PFSK-1 (cell line): ENCODE measurements around the gene SYVN1.

Experiments used
- FOXP2 ChIP-seq: optimal IDR thresholded peaks from 2 replicates; pipeline ENCODE3; 2011; ENCODE audit warnings: borderline replicate concordance, control low read depth, inconsistent platforms; ENCODE audit not compliant: insufficient read depth; ENCODE audit errors: extremely low read length, extremely low read depth
- POLR2AphosphoS5 ChIP-seq: IDR thresholded peaks from 2 replicates; pipeline ENCODE4 v1.6.1; 2012; ENCODE audit warnings: low read depth, mild to moderate bottlenecking, control low read depth, low read length, moderate library complexity
- REST ChIP-seq, 2 experiments: IDR thresholded peaks; 2 replicates each; pipeline versions ENCODE4 v1.6.1 to v1.8.0; 2011 to 2012; ENCODE audit warnings: low read depth in 2 of 2, low read length in 2 of 2, control low read depth in 1 of 2, inconsistent platforms in 1 of 2, mild to moderate bottlenecking in 1 of 2, moderate library complexity in 1 of 2; ENCODE audit not compliant: insufficient read depth in 1 of 2
- SIN3A ChIP-seq: IDR thresholded peaks from 2 replicates; pipeline ENCODE4 v1.6.1; 2012; ENCODE audit warnings: mild to moderate bottlenecking, low read length, moderate library complexity, borderline replicate concordance; ENCODE audit not compliant: insufficient read depth
- TAF1 ChIP-seq: IDR thresholded peaks from 2 replicates; pipeline ENCODE4 v1.6.1; 2012; ENCODE audit warnings: low read length, control low read depth, borderline replicate concordance; ENCODE audit not compliant: insufficient read depth

Gene SYVN1

GRCh38 chr11:65150509-65151299 is 16.4 kb upstream of the SYVN1 start:
- no peak for TF ChIP-seq SIN3A
- no peak for TF ChIP-seq FOXP2
- no peak for TF ChIP-seq REST (IDR thresholded peaks at IDR 0.05; ENCODE audit: insufficient read depth in 1 of 2, low read depth in 2 of 2, low read length in 2 of 2)
- TF ChIP-seq TAF1 = no peak
- TF ChIP-seq POLR2AphosphoS5 = no peak

GRCh38 chr11:65148657-65149056 is 14.3 kb upstream of the SYVN1 start:
- no peak for TF ChIP-seq REST (IDR thresholded peaks at IDR 0.05; ENCODE audit: insufficient read depth in 1 of 2, low read depth in 2 of 2, low read length in 2 of 2)
- no peak for TF ChIP-seq SIN3A
- no peak for TF ChIP-seq FOXP2
- TF ChIP-seq TAF1 = no peak
- TF ChIP-seq POLR2AphosphoS5 = no peak

- no peak for TF ChIP-seq FOXP2
- TF ChIP-seq SIN3A = no peak
- TF ChIP-seq TAF1 = no peak
- TF ChIP-seq POLR2AphosphoS5 = no peak
- no peak for TF ChIP-seq REST (IDR thresholded peaks at IDR 0.05; ENCODE audit: insufficient read depth in 1 of 2, low read depth in 2 of 2, low read length in 2 of 2)
Measured at GRCh38 chr11:65147352-65148075, 13.2 kb upstream of the SYVN1 start.

GRCh38 chr11:65141896-65142494 is 7.7 kb upstream of the SYVN1 start:
- TF ChIP-seq TAF1 (no peak), SIN3A (no peak), REST (IDR thresholded peaks at IDR 0.05; ENCODE audit: insufficient read depth in 1 of 2, low read depth in 2 of 2, low read length in 2 of 2) (no peak)
